WTC11 (cell line): ENCODE results near the gene UNC13C. TPM values are rescaled to one million over a fixed set of nuclear protein-coding genes. Genes with fewer than 3 reads are reported as not detected.

Source experiments
- ATAC-seq: fragments of 200-7000 bp; cut with Tn5 transposase; 2 replicates; pipeline ENCODE4 v1.10.0; 2021; ENCODE audit warnings: mild to moderate bottlenecking, moderate library complexity
- CTCF ChIA-PET: fragments of 300-600 bp; sonication (Branson Sonifier 250); formaldehyde crosslinking; loops from one replicate; lab custom pipeline; 2021; ENCODE audit warnings: antibody characterized with exemption; lab: Charles Lee
- POLR2A ChIA-PET: fragments of 350-600 bp; sonication (Branson Sonifier 250); formaldehyde crosslinking; loops from one replicate; lab custom pipeline; 2021; ENCODE audit warnings: antibody characterized with exemption; lab: Charles Lee
- DNase-seq: peaks from one replicate; pipeline ENCODE4 v3.0.0; 2021; ENCODE audit warnings: low spot score
- H3K27ac Mint-ChIP-seq: 2 replicates; pipeline ENCODE4 v1.8.0; 2021; ENCODE audit warnings: mixed read lengths
- H3K27me3 Mint-ChIP-seq: 2 replicates; pipeline ENCODE4 v1.8.0; 2021; ENCODE audit warnings: low read depth, mild to moderate bottlenecking, moderate library complexity, mixed read lengths
- H3K36me3 Mint-ChIP-seq: 2 replicates; pipeline ENCODE4 v1.8.0; 2021; ENCODE audit warnings: mixed read lengths
- H3K4me1 Mint-ChIP-seq: 2 replicates; pipeline ENCODE4 v1.8.0; 2022; ENCODE audit warnings: mixed read lengths
- H3K4me3 Mint-ChIP-seq: 2 replicates; pipeline ENCODE4 v1.8.0; 2021; ENCODE audit warnings: mild to moderate bottlenecking, moderate library complexity, mixed read lengths
- H3K9me3 Mint-ChIP-seq: 2 replicates; pipeline ENCODE4 v1.8.0; 2021; ENCODE audit warnings: mixed read lengths
- CBFB ChIP-seq: sonication (generic); formaldehyde crosslinking; IDR thresholded peaks from 2 replicates; pipeline ENCODE4 v1.8.1; 2022; ENCODE audit warnings: mild to moderate bottlenecking, low read depth, missing genetic modification reagents
- CREB1 ChIP-seq: sonication (generic); formaldehyde crosslinking; IDR thresholded peaks from 2 replicates; pipeline ENCODE4 v1.8.0; 2023; ENCODE audit warnings: mild to moderate bottlenecking, missing genetic modification reagents
- CREM ChIP-seq: sonication (generic); formaldehyde crosslinking; IDR thresholded peaks from 2 replicates; pipeline ENCODE4 v1.8.1; 2022; ENCODE audit warnings: mild to moderate bottlenecking, missing genetic modification reagents, moderate library complexity
- ELF4 ChIP-seq: sonication (generic); formaldehyde crosslinking; IDR thresholded peaks from 2 replicates; pipeline ENCODE4 v1.8.1; 2022; ENCODE audit warnings: low read depth, mild to moderate bottlenecking, moderate library complexity, missing genetic modification reagents
- ESRRA ChIP-seq: sonication (generic); formaldehyde crosslinking; IDR thresholded peaks from 2 replicates; pipeline ENCODE4 v1.8.1; 2022; ENCODE audit warnings: mild to moderate bottlenecking, missing genetic modification reagents, borderline replicate concordance
- FOXK1 ChIP-seq: sonication (generic); formaldehyde crosslinking; IDR thresholded peaks from 2 replicates; pipeline ENCODE4 v1.8.0; 2022; ENCODE audit warnings: mild to moderate bottlenecking, moderate library complexity, missing genetic modification reagents
- GRHL2 ChIP-seq: fragments of 250-450 bp; sonication (Bioruptor Pico); IDR thresholded peaks from 2 replicates; pipeline ENCODE4 v1.8.0; 2022; ENCODE audit warnings: mild to moderate bottlenecking, moderate library complexity; ENCODE audit not compliant: insufficient replicate concordance, severe bottlenecking
- GTF2I ChIP-seq: fragments of 250-450 bp; sonication (Bioruptor Pico); conservative IDR thresholded peaks from 2 replicates; pipeline ENCODE4 v1.4.0; 2021; ENCODE audit warnings: mild to moderate bottlenecking
- NFATC4 ChIP-seq: fragments of 250-450 bp; sonication (Bioruptor Pico); IDR thresholded peaks from 2 replicates; pipeline ENCODE4 v1.9.0; 2021; ENCODE audit warnings: mild to moderate bottlenecking
- NR1H2 ChIP-seq: sonication (generic); formaldehyde crosslinking; IDR thresholded peaks from 2 replicates; pipeline ENCODE4 v1.9.0; 2021; ENCODE audit warnings: mild to moderate bottlenecking, moderate library complexity, missing genetic modification reagents
- NR2C2 ChIP-seq: sonication (generic); formaldehyde crosslinking; IDR thresholded peaks from 2 replicates; pipeline ENCODE4 v1.8.0; 2022; ENCODE audit warnings: mild to moderate bottlenecking, missing genetic modification reagents
- PRRX2 ChIP-seq: fragments of 250-450 bp; sonication (Bioruptor Pico); IDR thresholded peaks from 2 replicates; pipeline ENCODE4 v1.8.0; 2021; ENCODE audit warnings: mild to moderate bottlenecking
- RORB ChIP-seq: fragments of 250-450 bp; sonication (Bioruptor Pico); IDR thresholded peaks from 2 replicates; pipeline ENCODE4 v1.9.0; 2021; ENCODE audit warnings: mild to moderate bottlenecking
- TCF7 ChIP-seq: sonication (generic); formaldehyde crosslinking; IDR thresholded peaks from 2 replicates; pipeline ENCODE4 v1.8.0; 2022; ENCODE audit warnings: mild to moderate bottlenecking, low read depth, missing genetic modification reagents, moderate library complexity
- ZNF121 ChIP-seq: sonication (generic); formaldehyde crosslinking; IDR thresholded peaks from 2 replicates; pipeline ENCODE4 v1.8.0; 2023; ENCODE audit warnings: missing genetic modification reagents
- ZNF396 ChIP-seq: fragments of 250-450 bp; sonication (Bioruptor Pico); IDR thresholded peaks from 2 replicates; pipeline ENCODE4 v1.8.0; 2021; ENCODE audit warnings: mild to moderate bottlenecking, moderate library complexity, borderline replicate concordance
- ZNF671 ChIP-seq: fragments of 250-450 bp; sonication (Bioruptor Pico); IDR thresholded peaks from 2 replicates; pipeline ENCODE4 v1.8.0; 2021; ENCODE audit warnings: mild to moderate bottlenecking
- total RNA-seq: library from RNA; stranded (reverse); gene quantifications from 3 replicates; pipeline ENCODE4 v1.2.3, GENCODE V29; 2021
- TF ChIP-seq, protein P1 (sequence below): fragments of 250-450 bp; sonication (Bioruptor Pico); conservative IDR thresholded peaks from 2 replicates; pipeline ENCODE4 v1.9.0; 2021; ENCODE audit warnings: mild to moderate bottlenecking
- TF ChIP-seq, protein P2 (sequence below): sonication (generic); formaldehyde crosslinking; conservative IDR thresholded peaks from 2 replicates; pipeline ENCODE4 v1.8.1; 2023; ENCODE audit warnings: mild to moderate bottlenecking, low read depth, missing genetic modification reagents, moderate library complexity
- TF ChIP-seq, protein P3 (sequence below): fragments of 250-450 bp; sonication (Bioruptor Pico); IDR thresholded peaks from 2 replicates; pipeline ENCODE4 v1.8.0; 2021; ENCODE audit warnings: mild to moderate bottlenecking

The UNC13C gene
- total RNA-seq, 1 experiment from 2014 or later, result 0.07 TPM

DNA sequence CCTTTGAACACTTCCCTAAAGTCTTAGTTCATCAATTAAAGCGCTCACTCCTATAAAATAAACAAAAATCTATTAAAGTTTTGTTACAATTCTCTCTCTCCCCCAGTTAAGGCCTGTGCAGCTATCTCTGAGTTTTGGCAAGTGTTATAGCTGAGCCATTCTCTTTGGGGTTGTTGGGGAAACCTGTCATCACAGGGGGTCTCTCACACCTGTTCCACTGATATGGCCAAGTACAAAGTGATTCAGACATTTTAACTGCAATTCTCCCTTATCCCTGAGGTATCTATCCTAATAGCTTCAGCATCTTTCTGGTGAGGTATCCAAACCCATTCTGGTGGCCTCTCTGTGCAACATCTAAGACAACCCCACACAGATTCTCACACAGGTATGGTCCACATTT, 116.4 kb downstream of the UNC13C start:
- TF ChIP-seq ZNF121 (CRISPR knock-in tag) (no peak), CREM (no peak), GRHL2 (CRISPR knock-in tag) (no peak), NR1H2 (CRISPR knock-in tag) (no peak), ZNF671 (CRISPR knock-in tag) (no peak), RORB (no peak), ZNF396 (CRISPR knock-in tag) (no peak), GTF2I (no peak), NFATC4 (CRISPR knock-in tag) (no peak), CBFB (CRISPR knock-in tag) (no peak), CREB1 (no peak), PRRX2 (CRISPR knock-in tag) (no peak), TCF7 (CRISPR knock-in tag) (no peak), FOXK1 (no peak), NR2C2 (CRISPR knock-in tag) (no peak)
- TF ChIP-seq, protein P1, sequence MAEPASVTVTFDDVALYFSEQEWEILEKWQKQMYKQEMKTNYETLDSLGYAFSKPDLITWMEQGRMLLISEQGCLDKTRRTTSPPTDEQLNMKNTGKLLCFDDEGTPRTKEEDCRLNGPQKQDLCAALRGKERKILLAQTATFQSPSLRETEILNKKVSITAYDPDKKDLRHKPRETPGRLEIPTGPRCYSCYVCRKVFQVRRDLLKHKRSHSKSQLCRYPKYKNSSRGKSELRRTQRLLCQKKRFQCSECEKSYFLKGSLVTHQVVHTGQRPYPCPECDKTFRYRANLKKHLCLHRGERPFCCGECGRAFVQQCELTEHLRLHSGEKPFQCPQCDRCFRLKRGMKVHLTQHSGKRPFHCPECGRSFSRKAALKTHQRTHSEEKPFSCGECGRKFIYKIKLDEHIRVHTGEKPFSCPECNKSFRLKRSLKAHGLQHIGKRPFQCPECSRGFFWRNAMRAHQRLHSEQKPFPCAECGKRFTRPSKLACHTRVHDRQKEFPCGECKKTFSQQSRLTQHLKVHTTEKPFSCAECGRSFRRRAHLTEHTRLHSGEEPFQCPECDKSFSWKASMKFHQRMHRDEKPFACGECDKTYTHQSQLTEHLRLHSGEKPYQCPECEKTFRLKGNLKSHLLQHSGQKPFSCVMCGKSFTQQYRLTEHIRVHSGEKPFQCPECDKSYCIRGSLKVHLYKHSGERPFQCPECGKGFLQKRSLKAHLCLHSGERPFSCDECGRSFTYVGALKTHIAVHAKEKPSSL (CRISPR knock-in tag), result no peak
- TF ChIP-seq, protein P2, sequence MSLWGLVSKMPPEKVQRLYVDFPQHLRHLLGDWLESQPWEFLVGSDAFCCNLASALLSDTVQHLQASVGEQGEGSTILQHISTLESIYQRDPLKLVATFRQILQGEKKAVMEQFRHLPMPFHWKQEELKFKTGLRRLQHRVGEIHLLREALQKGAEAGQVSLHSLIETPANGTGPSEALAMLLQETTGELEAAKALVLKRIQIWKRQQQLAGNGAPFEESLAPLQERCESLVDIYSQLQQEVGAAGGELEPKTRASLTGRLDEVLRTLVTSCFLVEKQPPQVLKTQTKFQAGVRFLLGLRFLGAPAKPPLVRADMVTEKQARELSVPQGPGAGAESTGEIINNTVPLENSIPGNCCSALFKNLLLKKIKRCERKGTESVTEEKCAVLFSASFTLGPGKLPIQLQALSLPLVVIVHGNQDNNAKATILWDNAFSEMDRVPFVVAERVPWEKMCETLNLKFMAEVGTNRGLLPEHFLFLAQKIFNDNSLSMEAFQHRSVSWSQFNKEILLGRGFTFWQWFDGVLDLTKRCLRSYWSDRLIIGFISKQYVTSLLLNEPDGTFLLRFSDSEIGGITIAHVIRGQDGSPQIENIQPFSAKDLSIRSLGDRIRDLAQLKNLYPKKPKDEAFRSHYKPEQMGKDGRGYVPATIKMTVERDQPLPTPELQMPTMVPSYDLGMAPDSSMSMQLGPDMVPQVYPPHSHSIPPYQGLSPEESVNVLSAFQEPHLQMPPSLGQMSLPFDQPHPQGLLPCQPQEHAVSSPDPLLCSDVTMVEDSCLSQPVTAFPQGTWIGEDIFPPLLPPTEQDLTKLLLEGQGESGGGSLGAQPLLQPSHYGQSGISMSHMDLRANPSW (CRISPR knock-in tag), result no peak
- H3K4me1 Mint-ChIP-seq, result no peaks in the 10 kb centered on the region
- POLR2A ChIA-PET, result no interaction called here

DNA sequence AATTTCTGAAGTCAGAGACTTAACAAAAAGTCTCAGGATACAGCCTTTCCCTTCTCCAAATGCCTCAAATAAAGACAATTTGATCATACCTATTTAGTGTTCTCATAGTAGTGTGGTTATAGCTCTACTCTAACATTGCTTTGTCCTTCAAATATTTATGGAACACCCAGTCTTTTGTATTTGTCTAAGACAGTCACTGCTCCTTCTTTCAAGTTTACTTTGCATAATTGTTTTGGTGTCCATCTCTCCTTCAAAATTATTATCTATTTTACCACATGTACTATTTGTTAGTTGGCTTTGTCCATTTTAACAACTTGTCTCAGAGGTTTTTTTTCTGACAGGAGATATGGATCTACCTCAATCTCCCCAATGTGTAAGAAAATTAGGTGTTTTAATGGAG, 118.8 kb downstream of the UNC13C start:
- no peak for DNase-seq
- Mint-ChIP-seq H3K27me3 (no peaks in the 10 kb centered on the region), H3K27ac (no peak overlapping the region), H3K4me1 (no peaks in the 10 kb centered on the region), H3K9me3 (no peaks in the 10 kb centered on the region), H3K36me3 (no peaks in the 10 kb centered on the region), H3K4me3 (no peak overlapping the region)
- CTCF ChIA-PET, result interaction anchor here (4.4 kb wide), 1 partner anchor 13 kb away, joined by 18 read pairs; no protein-coding TSS in a partner anchor
- ATAC-seq, result no peak
- no peak for TF ChIP-seq ESRRA (CRISPR knock-in tag)
- no peak for TF ChIP-seq ELF4
- POLR2A ChIA-PET, result no interaction called here

More for the DNA sequence above, 116.4 kb downstream of the UNC13C start:
- Mint-ChIP-seq H3K4me3 (no peak overlapping the region), H3K27ac (no peak overlapping the region), H3K36me3 (no peaks in the 10 kb centered on the region), H3K9me3 (no peaks in the 10 kb centered on the region), H3K27me3 (no peaks in the 10 kb centered on the region)
- DNase-seq (no peak), ATAC-seq (no peak)
- CTCF ChIA-PET, result interaction anchor here (4.4 kb wide), 1 partner anchor 11 kb away, joined by 18 read pairs; no protein-coding TSS in a partner anchor

DNA sequence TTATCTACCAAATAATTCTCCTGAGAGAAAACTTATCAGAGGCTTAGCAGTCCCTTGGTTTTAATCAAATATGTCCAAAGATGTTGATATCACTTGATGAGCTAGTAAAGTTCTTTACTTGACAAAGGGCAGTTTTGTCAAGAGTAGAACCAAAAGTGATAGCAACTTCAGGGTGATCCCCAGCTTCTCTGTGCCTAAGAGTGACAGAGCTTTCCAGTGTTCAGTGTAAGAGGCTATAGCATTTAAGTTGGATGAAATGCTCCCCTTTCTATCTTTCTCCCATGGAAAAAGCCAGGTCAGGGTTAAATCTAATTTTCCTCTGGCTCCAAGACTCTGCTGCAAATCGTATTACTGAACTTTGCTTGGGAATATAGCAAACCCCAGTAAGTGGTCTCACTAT, 120.8 kb downstream of the UNC13C start:
- H3K4me3 Mint-ChIP-seq, result no peak overlapping the region
- no peaks in the 10 kb centered on the region for H3K27me3 Mint-ChIP-seq
- H3K9me3 Mint-ChIP-seq, result no peaks in the 10 kb centered on the region
- no peak for DNase-seq
- no peaks in the 10 kb centered on the region for H3K36me3 Mint-ChIP-seq
- ChIA-PET POLR2A (no interaction called here), CTCF (interaction anchor here (1.2 kb wide), 2 partner anchors 16 to 1069 kb away, joined by 3 read pairs; no protein-coding TSS in a partner anchor)
- H3K27ac Mint-ChIP-seq, result no peak overlapping the region
- TF ChIP-seq, protein P3, sequence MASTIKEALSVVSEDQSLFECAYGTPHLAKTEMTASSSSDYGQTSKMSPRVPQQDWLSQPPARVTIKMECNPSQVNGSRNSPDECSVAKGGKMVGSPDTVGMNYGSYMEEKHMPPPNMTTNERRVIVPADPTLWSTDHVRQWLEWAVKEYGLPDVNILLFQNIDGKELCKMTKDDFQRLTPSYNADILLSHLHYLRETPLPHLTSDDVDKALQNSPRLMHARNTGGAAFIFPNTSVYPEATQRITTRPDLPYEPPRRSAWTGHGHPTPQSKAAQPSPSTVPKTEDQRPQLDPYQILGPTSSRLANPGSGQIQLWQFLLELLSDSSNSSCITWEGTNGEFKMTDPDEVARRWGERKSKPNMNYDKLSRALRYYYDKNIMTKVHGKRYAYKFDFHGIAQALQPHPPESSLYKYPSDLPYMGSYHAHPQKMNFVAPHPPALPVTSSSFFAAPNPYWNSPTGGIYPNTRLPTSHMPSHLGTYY (CRISPR knock-in tag), result no peak
- TF ChIP-seq, protein P2 (CRISPR knock-in tag), result no peak
- no peaks in the 10 kb centered on the region for H3K4me1 Mint-ChIP-seq
- no peak for ATAC-seq
